D721Med (cell line): Measurements from ENCODE around the gene CCDC179.
A peak's percentile ranks its signal among the peaks of the same experiment; 100 is the strongest.

Experiments used
- DNase-seq: peaks from one replicate; pipeline ENCODE4 v3.0.0; 2011; ENCODE audit warnings: low spot score; ENCODE audit not compliant: insufficient read length
- FAIRE-seq: peaks from 2 replicates; lab custom pipeline; 2011; peaks lifted over from hg19 to GRCh38; lab: Jason Lieb, UNC
- TF ChIP-seq, protein P1 (sequence below): IDR thresholded peaks from 2 replicates; pipeline ENCODE4 v1.5.1; 2012; ENCODE audit warnings: mild to moderate bottlenecking, control low read depth; ENCODE audit not compliant: insufficient read depth; ENCODE audit errors: missing control alignments

CCDC179 gene

DNA sequence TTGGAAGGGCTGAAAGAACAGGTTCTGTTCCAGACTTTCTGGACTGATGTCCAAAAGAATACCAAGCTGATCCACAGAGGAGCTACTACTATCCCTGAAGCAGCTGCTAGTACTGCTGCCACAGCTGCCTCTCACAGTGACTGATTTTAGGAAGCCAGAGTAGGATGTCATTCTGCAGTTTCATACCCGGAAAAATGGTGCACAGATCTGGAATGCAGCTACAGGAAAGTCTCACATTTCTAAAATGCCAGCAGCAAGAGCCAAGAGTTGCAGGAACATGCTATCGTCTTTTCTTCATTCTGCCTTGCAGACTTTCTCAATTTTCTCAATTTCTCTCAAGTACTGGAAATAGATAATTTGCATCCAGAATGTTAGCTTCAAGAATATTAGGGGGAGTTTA, 19.4 kb upstream of the CCDC179 start:
- FAIRE-seq (no peak), DNase-seq (no peak)
- TF ChIP-seq, protein P1, sequence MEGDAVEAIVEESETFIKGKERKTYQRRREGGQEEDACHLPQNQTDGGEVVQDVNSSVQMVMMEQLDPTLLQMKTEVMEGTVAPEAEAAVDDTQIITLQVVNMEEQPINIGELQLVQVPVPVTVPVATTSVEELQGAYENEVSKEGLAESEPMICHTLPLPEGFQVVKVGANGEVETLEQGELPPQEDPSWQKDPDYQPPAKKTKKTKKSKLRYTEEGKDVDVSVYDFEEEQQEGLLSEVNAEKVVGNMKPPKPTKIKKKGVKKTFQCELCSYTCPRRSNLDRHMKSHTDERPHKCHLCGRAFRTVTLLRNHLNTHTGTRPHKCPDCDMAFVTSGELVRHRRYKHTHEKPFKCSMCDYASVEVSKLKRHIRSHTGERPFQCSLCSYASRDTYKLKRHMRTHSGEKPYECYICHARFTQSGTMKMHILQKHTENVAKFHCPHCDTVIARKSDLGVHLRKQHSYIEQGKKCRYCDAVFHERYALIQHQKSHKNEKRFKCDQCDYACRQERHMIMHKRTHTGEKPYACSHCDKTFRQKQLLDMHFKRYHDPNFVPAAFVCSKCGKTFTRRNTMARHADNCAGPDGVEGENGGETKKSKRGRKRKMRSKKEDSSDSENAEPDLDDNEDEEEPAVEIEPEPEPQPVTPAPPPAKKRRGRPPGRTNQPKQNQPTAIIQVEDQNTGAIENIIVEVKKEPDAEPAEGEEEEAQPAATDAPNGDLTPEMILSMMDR, result no peak

DNA sequence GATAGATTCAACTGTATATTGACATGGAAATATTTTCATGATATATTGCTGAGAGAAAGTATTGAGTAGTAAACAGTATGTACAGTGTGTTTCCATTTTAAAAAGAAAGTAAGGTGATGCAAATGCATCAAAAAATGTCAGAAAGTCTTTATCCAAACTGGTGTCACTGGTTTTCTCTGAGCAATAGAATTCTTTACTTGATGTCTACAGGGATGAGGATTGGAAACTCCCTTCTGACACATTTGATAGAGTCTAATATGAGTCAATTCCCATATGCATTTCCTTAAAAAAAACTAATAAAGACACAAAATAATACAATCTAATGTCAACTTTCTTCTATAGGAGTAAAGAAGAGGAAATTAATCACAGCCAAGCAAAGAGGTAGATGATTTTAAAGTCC, 18.3 kb upstream of the CCDC179 start:
- FAIRE-seq, result no peak
- TF ChIP-seq, protein P1, result no peak
- DNase-seq, result no peak

DNA sequence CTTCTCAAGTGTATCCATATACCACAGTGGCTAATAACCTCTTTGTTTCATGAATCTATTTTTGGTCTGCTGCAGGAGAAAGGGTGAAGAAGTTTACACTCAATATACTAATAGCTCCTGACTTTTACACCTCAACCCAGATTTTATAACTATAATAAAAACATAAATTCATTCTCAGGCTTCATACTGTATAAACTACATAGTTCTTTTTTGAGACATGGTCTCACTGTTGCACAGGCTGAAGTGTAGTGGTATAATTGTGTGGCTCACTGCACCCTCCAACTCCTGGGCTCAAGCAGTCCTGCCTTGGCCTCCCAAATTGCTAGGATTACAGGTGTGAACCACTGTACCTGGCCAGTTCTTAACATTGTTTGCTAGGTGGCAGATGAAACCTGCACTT, 17.8 kb upstream of the CCDC179 start:
- no peak for FAIRE-seq
- TF ChIP-seq, protein P1, result no peak
- DNase-seq, result no peak

DNA sequence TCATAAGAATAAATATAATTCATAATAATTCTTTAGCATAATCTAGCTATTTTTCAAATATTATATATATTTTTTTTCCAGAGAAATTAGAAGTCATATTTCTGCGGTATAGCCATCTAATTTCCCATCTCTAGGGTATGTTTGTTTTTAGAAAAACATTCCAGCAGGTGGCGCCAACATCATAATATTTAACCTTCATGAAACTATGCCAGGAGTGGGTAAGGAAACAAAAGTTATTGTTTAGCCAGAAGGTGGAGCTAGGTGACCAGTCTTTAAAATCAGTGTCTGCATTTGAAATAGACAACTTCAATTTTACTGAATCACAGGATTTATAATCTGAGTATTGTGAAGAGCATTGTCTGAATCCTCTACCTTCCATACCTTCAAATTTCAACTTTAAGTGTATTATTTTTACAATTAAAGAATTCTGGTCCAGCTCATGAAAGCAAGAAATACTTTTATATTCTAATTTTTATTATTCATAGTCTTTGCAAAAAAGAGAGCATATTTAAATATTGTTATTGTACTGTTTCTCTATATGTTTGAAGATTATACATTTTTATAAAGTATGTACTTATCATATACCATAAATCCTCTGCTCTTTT, 15.7 kb upstream of the CCDC179 start:
- DNase-seq (no peak), FAIRE-seq (peak; percentile 79)
- TF ChIP-seq, protein P1, result peak; percentile 91

DNA sequence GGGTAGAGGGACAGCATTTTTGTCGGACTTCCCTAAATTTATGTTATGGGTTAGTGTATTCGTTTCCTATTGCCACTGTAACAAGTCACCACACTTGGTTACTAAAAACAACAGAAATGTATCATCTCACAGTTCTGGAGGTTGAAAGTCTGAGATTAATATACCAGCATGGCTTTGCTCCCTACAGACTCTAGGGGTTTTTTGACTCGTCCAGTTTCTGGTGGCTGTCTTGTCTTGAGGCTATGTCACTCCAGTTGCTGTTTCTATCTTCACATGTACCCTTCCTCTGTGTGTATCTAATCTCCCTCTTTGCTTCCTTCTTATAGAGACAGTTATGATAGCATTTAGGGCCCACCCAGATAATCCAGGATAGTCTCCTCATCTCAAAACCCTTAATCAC, 9.1 kb upstream of the CCDC179 start:
- FAIRE-seq (no peak), DNase-seq (no peak)
- TF ChIP-seq, protein P1, result no peak

DNA sequence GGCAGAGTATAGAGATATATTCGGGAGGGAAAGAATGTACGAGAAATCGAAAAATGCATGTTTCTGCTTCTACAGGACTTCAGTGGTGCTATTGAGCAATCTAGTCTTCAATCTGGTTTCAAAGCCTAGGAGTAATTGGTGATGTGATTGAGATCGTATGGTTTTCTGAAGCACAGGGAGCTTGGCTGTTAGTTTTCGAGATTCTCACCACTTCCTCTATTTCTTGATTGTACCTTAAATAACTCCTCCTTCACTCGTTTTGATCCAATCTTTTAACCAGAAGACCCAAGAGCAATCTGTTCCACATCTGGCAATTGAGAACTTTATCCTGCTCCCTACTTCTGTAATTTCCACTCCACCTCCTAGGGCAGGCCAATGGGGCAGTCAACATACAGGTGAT, 518 bp downstream of the CCDC179 start:
- no peak for DNase-seq
- no peak for FAIRE-seq
- TF ChIP-seq, protein P1, result no peak

DNA sequence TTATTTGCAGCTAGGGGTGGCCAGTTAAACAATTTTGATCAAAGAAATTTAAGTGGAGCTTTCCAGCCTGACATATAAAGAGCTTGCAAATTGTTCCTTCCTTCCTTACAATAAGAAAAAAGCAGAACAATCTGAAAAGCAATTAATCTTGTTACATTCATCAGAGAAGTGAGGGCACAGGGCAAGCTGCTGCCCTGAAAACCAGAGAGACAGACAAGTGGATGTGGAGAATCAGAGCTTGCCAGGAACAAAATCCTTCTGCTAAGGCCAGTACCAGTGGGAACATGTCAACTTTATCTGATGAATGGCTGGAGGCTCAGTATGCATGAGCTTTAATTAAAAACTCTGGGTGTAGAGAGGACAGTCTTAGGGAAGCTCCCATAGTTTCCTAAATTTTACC, 8.8 kb downstream of the CCDC179 start:
- no peak for DNase-seq
- TF ChIP-seq, protein P1, result no peak
- FAIRE-seq, result no peak
